Stomach (tissue), 9 donors: Measurements from ENCODE around the gene TPX2. TPM values are rescaled to one million over a fixed set of nuclear protein-coding genes. Genes with fewer than 3 reads are reported as not detected.

ENCODE experiments used
- DNase-seq, 2 donors: peaks; one replicate each; pipeline versions ENCODE4 v3.0.0 to v3.0.0-alpha.2; 2013 to 2019
- H3K27ac ChIP-seq, 5 donors: fragments of 200-600 bp in 4 of 5; sonication (generic) in 4 of 5; one replicate each; pipeline ENCODE4 v1.5.1; 2013 to 2019; ENCODE audit warnings: mild to moderate bottlenecking in 1 of 5, moderate library complexity in 1 of 5
- H3K27me3 ChIP-seq, 3 donors: fragments of 200-600 bp; sonication (generic); one replicate each; pipeline ENCODE4 v1.5.1; 2017 to 2019; ENCODE audit warnings: mixed run types in 1 of 3
- H3K36me3 ChIP-seq, 4 donors: fragments of 200-600 bp; sonication (generic); 1 replicate in 3 of 4; 2 replicates in 1 of 4; pipeline ENCODE4 v1.5.1; 2016 to 2019
- H3K4me1 ChIP-seq, 4 donors: fragments of 200-600 bp; sonication (generic); one replicate each; pipeline ENCODE4 v1.5.1; 2016 to 2019
- H3K4me3 ChIP-seq, 4 donors: fragments of 200-600 bp; sonication (generic) in 3 of 4; one replicate each; pipeline ENCODE4 v1.5.1; 2016 to 2019; ENCODE audit warnings: mild to moderate bottlenecking in 1 of 4
- H3K9me3 ChIP-seq, 4 donors: fragments of 200-600 bp; sonication (generic); one replicate each; pipeline ENCODE4 v1.5.1; 2016 to 2019
- EP300 ChIP-seq: sonication (generic); formaldehyde crosslinking; IDR thresholded peaks from one replicate; pipeline ENCODE4 v1.6.1; 2017; ENCODE audit warnings: antibody characterized with exemption
- POLR2A ChIP-seq, 4 donors: fragments of 450-650 bp; IDR thresholded peaks; one replicate each; pipeline ENCODE4 v1.6.1; 2016; ENCODE audit warnings: antibody characterized with exemption in 4 of 4, control low read depth in 2 of 4, mild to moderate bottlenecking in 1 of 4, moderate library complexity in 1 of 4
- POLR2AphosphoS5 ChIP-seq, 3 donors: sonication (generic); formaldehyde crosslinking; IDR thresholded peaks; one replicate each; pipeline ENCODE4 v1.6.1; 2016; ENCODE audit warnings: antibody characterized with exemption in 3 of 3
- WGBS, 5 donors: extraction: QIAGEN DNeasy Blood & Tissue Kit in 3 of 5; methylation state at CpG; one replicate each; pipeline versions ENCODE4 v1.1.5 to v1.1.7; 2013 to 2018; 5-methylcytosine and 5-hydroxymethylcytosine counted together
- intact Hi-C: fragments of 100-400 bp; cut with DNase I; formaldehyde crosslinking; loops from one replicate; pipeline ENCODE4 v1.15.1; 2023; ENCODE audit warnings: low total_unique reads
- polyA plus RNA-seq, 3 donors: library from polyadenylated mRNA; stranded (reverse); fragments of 200-250 nt; gene quantifications; one replicate each; pipeline ENCODE4 v1.2.3, GENCODE V29; 2013
- total RNA-seq, 5 donors: library from RNA; depleted of rRNA; stranded (reverse); fragments of >200 nt; gene quantifications; one replicate each; pipeline versions ENCODE4 v1.1.0 to v1.2.3, GENCODE V29; 2014 to 2016
- TF ChIP-seq, protein P1 (sequence below), 7 experiments: fragments of 450-650 bp in 4 of 7; fragments of 200-600 bp in 3 of 7; sonication (generic) in 3 of 7; IDR thresholded peaks; one replicate each; pipeline ENCODE4 v1.5.1; 2016 to 2019; ENCODE audit warnings: antibody characterized with exemption in 7 of 7, control low read depth in 2 of 7, mild to moderate bottlenecking in 1 of 7
- donor health status: healthy with polysubstance abuse.
- donor health status: Bipolar disorder and iron deficiency.
- donor health status: healthy.

TPX2 gene
- total and polyA plus RNA-seq, 8 donors, result 1.7 to 11.4 (median 6.7) TPM

DNA sequence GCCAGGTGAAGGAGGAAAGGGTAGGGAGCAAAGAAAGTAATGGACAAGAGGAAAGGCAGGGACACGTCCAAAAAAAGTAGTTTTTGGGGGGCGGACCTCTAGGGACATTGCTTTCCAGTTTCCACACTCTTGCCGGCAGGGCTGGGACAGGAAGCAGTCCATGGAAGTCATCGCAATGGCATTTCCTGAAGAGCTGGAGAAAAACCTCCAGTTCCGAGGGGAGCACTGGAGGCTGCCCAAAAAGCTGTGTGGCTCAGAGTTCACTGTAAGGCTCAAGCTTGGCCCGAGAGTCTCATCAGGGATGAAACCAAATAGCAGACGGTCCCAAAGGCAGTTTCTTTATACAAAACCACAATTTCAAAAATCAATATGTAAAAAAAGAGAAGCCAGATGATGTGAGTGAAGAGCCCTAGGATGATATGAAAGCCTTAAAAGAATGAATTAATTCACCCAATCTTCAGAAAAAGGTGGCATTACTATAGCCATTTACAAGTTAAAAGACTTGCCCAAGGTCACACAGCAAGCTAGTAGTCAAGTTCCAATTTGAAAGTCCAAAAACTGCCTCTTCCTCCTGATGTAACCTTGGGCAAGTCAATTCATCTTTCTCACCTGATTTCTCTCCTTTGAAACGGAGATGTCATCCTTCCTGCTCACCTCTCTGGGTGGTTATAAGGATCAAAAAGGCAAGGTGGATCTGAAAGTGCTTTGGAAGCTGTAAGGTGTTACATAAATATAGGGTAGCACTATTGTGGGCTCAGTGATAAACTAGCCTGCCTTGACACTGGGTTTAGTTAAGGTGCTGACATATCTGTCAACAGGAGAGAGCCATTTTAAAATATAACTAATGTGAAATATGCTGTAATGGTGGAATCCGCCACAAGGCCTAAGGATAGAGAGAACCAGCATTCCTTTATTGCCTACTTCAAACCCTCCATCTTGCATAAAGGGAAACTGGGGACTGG is 25.5 kb upstream of the TPX2 start:
- Histone ChIP-seq H3K36me3 (peaks cover 4 to 40% (median 28%) of the 10 kb centered on the region in 4 donors), H3K4me3 (peak overlapping the region in 2 of 4 donors; percentile 2 to 13), H3K27me3 (no peaks in the 10 kb centered on the region), H3K4me1 (peaks cover 75 to 100% (median 96%) of the 10 kb centered on the region in 4 donors), H3K27ac (peak overlapping the region; percentile 84 to 100 (median 98)), H3K9me3 (no peaks in the 10 kb centered on the region)
- WGBS, 5 donors, result 36 to 44% (median 42%) methylated on average over 9 of the region's 9 CpGs
- TF ChIP-seq POLR2A (IDR thresholded peaks at IDR 0.05) (no peak), EP300 (no peak), POLR2AphosphoS5 (IDR thresholded peaks at IDR 0.05) (peak; percentile 22 to 61 (median 50))
- TF ChIP-seq, protein P1, sequence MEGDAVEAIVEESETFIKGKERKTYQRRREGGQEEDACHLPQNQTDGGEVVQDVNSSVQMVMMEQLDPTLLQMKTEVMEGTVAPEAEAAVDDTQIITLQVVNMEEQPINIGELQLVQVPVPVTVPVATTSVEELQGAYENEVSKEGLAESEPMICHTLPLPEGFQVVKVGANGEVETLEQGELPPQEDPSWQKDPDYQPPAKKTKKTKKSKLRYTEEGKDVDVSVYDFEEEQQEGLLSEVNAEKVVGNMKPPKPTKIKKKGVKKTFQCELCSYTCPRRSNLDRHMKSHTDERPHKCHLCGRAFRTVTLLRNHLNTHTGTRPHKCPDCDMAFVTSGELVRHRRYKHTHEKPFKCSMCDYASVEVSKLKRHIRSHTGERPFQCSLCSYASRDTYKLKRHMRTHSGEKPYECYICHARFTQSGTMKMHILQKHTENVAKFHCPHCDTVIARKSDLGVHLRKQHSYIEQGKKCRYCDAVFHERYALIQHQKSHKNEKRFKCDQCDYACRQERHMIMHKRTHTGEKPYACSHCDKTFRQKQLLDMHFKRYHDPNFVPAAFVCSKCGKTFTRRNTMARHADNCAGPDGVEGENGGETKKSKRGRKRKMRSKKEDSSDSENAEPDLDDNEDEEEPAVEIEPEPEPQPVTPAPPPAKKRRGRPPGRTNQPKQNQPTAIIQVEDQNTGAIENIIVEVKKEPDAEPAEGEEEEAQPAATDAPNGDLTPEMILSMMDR (IDR thresholded peaks at IDR 0.05), result no peak
- peak; percentile 56 to 79 for DNase-seq
- intact Hi-C loops, result no loop called here

DNA sequence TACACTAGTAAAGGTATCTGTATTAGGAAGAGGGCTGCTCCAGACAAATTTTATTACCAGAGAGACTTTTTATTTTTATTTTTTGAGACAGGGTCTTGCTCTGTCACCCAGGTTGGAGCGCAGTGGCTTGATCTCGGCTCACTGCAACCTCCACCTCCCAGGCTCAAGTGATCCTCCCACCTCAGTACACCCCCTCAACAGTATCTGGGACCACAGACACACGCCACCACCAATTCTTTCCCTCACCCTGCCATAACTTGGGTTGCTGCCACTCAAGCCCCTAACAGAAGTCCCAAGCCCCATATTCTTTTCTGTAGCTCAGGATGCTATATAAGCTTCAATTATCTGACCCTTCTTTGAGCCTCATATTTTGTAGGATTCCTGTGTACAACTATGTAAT is 23.3 kb upstream of the TPX2 start:
- H3K9me3 ChIP-seq, result no peaks in the 10 kb centered on the region
- no peaks in the 10 kb centered on the region for H3K27me3 ChIP-seq
- intact Hi-C loops, result no loop called here
- peak overlapping the region; percentile 23 to 100 (median 98) for H3K27ac ChIP-seq
- H3K4me3 ChIP-seq, result no peak overlapping the region
- no peak for DNase-seq
- peaks cover 74 to 100% (median 96%) of the 10 kb centered on the region in 4 donors for H3K4me1 ChIP-seq
- H3K36me3 ChIP-seq, result peaks cover 0 to 42% (median 30%) of the 10 kb centered on the region in 4 donors
- 47 to 61% (median 57%) methylated on average over 3 of the region's 3 CpGs for WGBS, 5 donors
- TF ChIP-seq, protein P1 (IDR thresholded peaks at IDR 0.05), result no peak

DNA sequence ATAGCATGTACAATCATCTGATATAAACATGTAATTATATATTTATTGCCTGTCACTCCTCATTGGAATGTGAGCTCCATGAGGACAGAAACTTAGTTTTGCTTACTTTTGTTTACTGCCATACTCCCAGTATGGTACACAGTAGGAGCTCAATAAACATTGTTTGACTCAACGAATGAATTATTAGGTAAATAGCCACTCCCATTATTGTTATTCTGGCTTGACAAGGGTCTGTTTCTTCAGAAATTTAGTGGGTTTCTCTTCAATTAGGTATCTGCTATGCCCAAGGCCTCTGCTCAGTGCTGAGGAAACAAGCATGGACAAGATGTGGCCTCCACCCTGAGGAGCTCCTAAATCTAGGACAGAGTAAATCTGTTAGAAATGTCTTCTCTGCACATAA is 22.7 kb upstream of the TPX2 start:
- no peak for DNase-seq
- TF ChIP-seq POLR2AphosphoS5 (IDR thresholded peaks at IDR 0.05), result no peak
- no peaks in the 10 kb centered on the region for H3K27me3 ChIP-seq
- H3K9me3 ChIP-seq, result no peaks in the 10 kb centered on the region
- H3K27ac ChIP-seq, result peak overlapping the region in 4 of 5 donors; percentile 97 to 100 (median 98)
- H3K36me3 ChIP-seq, result peaks cover 0 to 38% (median 30%) of the 10 kb centered on the region in 4 donors
- H3K4me3 ChIP-seq, result peak overlapping the region in 1 of 4 donors; percentile 73
- intact Hi-C loops, result no loop called here
- 21 to 36% (median 26%) methylated on average over 1 of the region's 1 CpG for WGBS, 5 donors
- H3K4me1 ChIP-seq, result peaks cover 72 to 100% (median 96%) of the 10 kb centered on the region in 4 donors

DNA sequence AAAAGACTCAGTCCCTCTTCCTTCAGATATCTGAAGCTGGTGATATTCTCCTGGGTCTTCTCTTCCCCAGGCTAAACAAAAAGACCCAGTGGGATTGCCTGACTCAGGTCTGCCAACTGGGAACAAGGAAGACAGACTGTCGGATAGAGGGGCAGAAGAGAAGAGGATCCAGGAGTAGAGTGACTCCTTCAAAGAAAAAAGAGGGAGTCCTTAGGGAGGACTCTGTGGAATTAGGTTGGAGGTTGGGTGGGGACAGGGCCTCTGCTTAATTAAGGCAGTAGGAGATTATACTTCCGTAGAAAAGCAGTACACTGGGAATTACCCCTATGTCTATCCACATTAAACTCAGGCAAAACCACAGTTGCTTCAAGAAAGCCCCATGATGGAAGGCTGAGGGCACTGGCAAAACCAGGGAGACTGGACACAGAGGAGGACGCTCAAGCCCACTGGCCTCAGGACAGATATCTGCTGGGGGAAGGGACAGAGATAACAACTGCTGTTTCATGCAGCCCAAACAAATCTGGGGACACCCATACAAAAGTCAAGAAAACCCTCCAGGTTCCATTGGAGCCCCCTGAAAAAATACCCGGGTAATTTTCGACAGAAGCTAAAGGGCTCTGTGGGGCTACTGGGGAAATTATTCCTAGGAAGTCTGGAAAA is 22.1 kb upstream of the TPX2 start:
- WGBS, 5 donors, result 50 to 62% (median 59%) methylated on average over 5 of the region's 5 CpGs
- Histone ChIP-seq H3K27me3 (no peaks in the 10 kb centered on the region), H3K36me3 (peaks cover 0 to 38% (median 30%) of the 10 kb centered on the region in 4 donors), H3K9me3 (no peaks in the 10 kb centered on the region), H3K4me1 (peaks cover 66 to 100% (median 95%) of the 10 kb centered on the region in 4 donors), H3K4me3 (peak overlapping the region; percentile 7 to 73 (median 40)), H3K27ac (peak overlapping the region; percentile 77 to 100 (median 98))
- no peak for TF ChIP-seq POLR2A (IDR thresholded peaks at IDR 0.05)
- no peak for TF ChIP-seq EP300
- TF ChIP-seq, protein P1 (IDR thresholded peaks at IDR 0.05), result no peak
- no peak for TF ChIP-seq POLR2AphosphoS5 (IDR thresholded peaks at IDR 0.05)
- no peak for DNase-seq
- intact Hi-C loops, result no loop called here
